Cardiac muscle cell (in vitro differentiated cells and primary cell): ENCODE data around the gene MFAP4. TPM values are rescaled to one million over a fixed set of nuclear protein-coding genes. Genes with fewer than 3 reads are reported as not detected.

Experiments used
- DNase-seq, 2 donors: peaks; one replicate each; pipeline versions ENCODE4 v3.0.0 to v3.0.0-alpha.2; 2010 to 2017; ENCODE audit warnings: low read depth in 1 of 2, low spot score in 1 of 2
- H3K27ac ChIP-seq: fragments of 200-600 bp; sonication (generic); 2 replicates; pipeline ENCODE4 v1.5.1; 2016
- H3K27me3 ChIP-seq: fragments of 200-600 bp; sonication (generic); 2 replicates; pipeline ENCODE4 v1.6.0; 2016; ENCODE audit warnings: control low read depth
- H3K36me3 ChIP-seq: fragments of 200-600 bp; sonication (generic); 2 replicates; pipeline ENCODE4 v1.5.1; 2016; ENCODE audit warnings: control low read depth
- H3K4me1 ChIP-seq: fragments of 200-600 bp; sonication (generic); 2 replicates; pipeline ENCODE4 v1.8.1; 2017; ENCODE audit warnings: low read depth, mild to moderate bottlenecking, mixed run types
- H3K4me3 ChIP-seq: fragments of 200-600 bp; sonication (generic); 2 replicates; pipeline ENCODE4 v1.5.1; 2016; ENCODE audit warnings: mild to moderate bottlenecking
- H3K9me3 ChIP-seq: fragments of 200-600 bp; sonication (generic); 2 replicates; pipeline ENCODE4 v1.5.1; 2017; ENCODE audit warnings: low read depth, mild to moderate bottlenecking, control low read depth
- polyA plus RNA-seq: library from polyadenylated mRNA; unstranded; fragments of >200 nt; fragmentation: Nextera tagmentation; extraction: Ambion mirVana; gene quantifications from 2 replicates; pipeline ENCODE4 v1.2.1, GENCODE V29; 2016
- total RNA-seq: library from RNA; depleted of rRNA; stranded (reverse); fragments of >200 nt; gene quantifications from 2 replicates; pipeline ENCODE4 v1.2.3, GENCODE V29; 2016
- TF ChIP-seq, protein P1 (sequence below): IDR thresholded peaks from 2 replicates; pipeline ENCODE4 v1.5.1; 2012; ENCODE audit warnings: low read depth, mild to moderate bottlenecking, low read length

Gene MFAP4
- total and polyA plus RNA-seq, 2 experiments from 2014 or later, result 16.7 to 23.4 TPM

DNA sequence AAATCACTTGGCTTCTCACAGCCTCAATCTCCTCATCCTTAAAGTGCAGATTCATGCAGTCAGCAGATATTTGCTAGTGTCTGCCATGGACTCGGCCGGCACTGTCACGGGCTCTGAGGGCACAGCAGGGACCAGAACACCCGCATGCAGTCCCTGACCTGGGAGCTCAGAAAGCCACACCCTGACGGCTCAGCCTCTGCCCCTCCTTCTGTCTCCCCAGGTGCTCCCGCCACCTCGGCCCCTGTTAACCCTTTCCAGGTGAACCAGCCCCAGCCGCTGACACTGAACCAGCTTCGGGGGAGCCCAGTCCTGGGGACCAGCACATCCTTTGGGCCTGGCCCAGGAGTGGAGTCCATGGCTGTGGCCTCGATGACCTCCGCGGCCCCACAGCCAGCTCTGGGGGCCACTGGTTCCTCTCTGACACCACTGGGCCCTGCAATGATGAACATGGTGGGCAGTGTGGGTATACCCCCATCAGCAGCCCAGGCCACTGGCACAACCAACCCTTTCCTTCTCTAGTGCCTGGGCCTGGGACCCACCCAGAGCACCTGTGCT, 53.2 kb downstream of the MFAP4 start:
- Histone ChIP-seq H3K27me3 (no peaks in the 10 kb centered on the region), H3K4me3 (no peak overlapping the region), H3K4me1 (peaks cover 34% of the 10 kb centered on the region), H3K36me3 (no peaks in the 10 kb centered on the region), H3K27ac (no peak overlapping the region), H3K9me3 (no peaks in the 10 kb centered on the region)
- TF ChIP-seq, protein P1, sequence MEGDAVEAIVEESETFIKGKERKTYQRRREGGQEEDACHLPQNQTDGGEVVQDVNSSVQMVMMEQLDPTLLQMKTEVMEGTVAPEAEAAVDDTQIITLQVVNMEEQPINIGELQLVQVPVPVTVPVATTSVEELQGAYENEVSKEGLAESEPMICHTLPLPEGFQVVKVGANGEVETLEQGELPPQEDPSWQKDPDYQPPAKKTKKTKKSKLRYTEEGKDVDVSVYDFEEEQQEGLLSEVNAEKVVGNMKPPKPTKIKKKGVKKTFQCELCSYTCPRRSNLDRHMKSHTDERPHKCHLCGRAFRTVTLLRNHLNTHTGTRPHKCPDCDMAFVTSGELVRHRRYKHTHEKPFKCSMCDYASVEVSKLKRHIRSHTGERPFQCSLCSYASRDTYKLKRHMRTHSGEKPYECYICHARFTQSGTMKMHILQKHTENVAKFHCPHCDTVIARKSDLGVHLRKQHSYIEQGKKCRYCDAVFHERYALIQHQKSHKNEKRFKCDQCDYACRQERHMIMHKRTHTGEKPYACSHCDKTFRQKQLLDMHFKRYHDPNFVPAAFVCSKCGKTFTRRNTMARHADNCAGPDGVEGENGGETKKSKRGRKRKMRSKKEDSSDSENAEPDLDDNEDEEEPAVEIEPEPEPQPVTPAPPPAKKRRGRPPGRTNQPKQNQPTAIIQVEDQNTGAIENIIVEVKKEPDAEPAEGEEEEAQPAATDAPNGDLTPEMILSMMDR, result no peak
- DNase-seq, result no peak

Other genes with a start within 250 kb of the MFAP4 start
- gene EPN2, start 149.8 kb downstream of the MFAP4 start, total RNA-seq, result 32.5 and 43.5 TPM in 2 replicates
- gene EPN2, start 149.8 kb downstream of the MFAP4 start, polyA plus RNA-seq, result 45.5 and 75.9 TPM in 2 replicates
- 54.0 and 54.5 TPM in 2 replicates for gene B9D1, start 24.5 kb downstream of the MFAP4 start, total RNA-seq
- 58.7 and 65.7 TPM in 2 replicates for gene B9D1, start 24.5 kb downstream of the MFAP4 start, polyA plus RNA-seq
- gene MAPK7, start 8.7 kb downstream of the MFAP4 start, total RNA-seq, result 26.8 and 27.1 TPM in 2 replicates
- 29.7 and 33.0 TPM in 2 replicates for gene MAPK7, start 8.7 kb downstream of the MFAP4 start, polyA plus RNA-seq
- 1.2 and 2.6 TPM in 2 replicates for gene RNF112, start 24.0 kb upstream of the MFAP4 start, total RNA-seq
- 0.66 and 0.79 TPM in 2 replicates for gene RNF112, start 24.0 kb upstream of the MFAP4 start, polyA plus RNA-seq
- gene SLC47A1, start 146.7 kb upstream of the MFAP4 start, total RNA-seq, result 16.0 and 48.6 TPM in 2 replicates
- 15.5 and 19.7 TPM in 2 replicates for gene SLC47A1, start 146.7 kb upstream of the MFAP4 start, polyA plus RNA-seq